Type B pancreatic cell (in vitro differentiated cells): ENCODE results near the gene ABCA10. TPM values are rescaled to one million over a fixed set of nuclear protein-coding genes. Genes with fewer than 3 reads are reported as not detected.
"Not testable (repeated sequence)": the region's sequence is repeated elsewhere in the genome, so short reads cannot be mapped to it uniquely, and the experiment has no call there.

ENCODE experiments used
- DNase-seq: peaks from one replicate; pipeline ENCODE4 v3.0.0; 2021; ENCODE audit warnings: mixed read lengths; ENCODE audit not compliant: unreplicated experiment; ENCODE audit errors: extremely low spot score
- H3K27ac Mint-ChIP-seq: 2 replicates; pipeline ENCODE4 v1.8.0; 2021; ENCODE audit warnings: mild to moderate bottlenecking, mixed read lengths
- H3K27me3 Mint-ChIP-seq: 2 replicates; pipeline ENCODE4 v1.8.0; 2021; ENCODE audit warnings: mixed read lengths
- H3K36me3 Mint-ChIP-seq: 2 replicates; pipeline ENCODE4 v1.8.0; 2021; ENCODE audit warnings: mixed read lengths
- H3K4me1 Mint-ChIP-seq: one replicate; pipeline ENCODE4 v1.8.0; 2021; ENCODE audit warnings: mixed read lengths; ENCODE audit not compliant: unreplicated experiment
- H3K4me3 Mint-ChIP-seq: 2 replicates; pipeline ENCODE4 v1.8.0; 2021; ENCODE audit warnings: mild to moderate bottlenecking, mixed read lengths
- H3K9me3 Mint-ChIP-seq: 2 replicates; pipeline ENCODE4 v1.8.0; 2021; ENCODE audit warnings: mixed read lengths
- total RNA-seq: library from RNA; stranded (reverse); gene quantifications from 2 replicates; pipeline ENCODE4 v1.2.1, GENCODE V29; 2021; ENCODE audit warnings: low replicate concordance
- TF ChIP-seq, protein P1 (sequence below): fragments of 200-600 bp; sonication (generic); conservative IDR thresholded peaks from 2 replicates; pipeline ENCODE4 v1.5.0; 2021; ENCODE audit warnings: antibody characterized with exemption, mild to moderate bottlenecking

The ABCA10 gene
- total RNA-seq, 1 donor from 2014 or later: 1.2 TPM

DNA sequence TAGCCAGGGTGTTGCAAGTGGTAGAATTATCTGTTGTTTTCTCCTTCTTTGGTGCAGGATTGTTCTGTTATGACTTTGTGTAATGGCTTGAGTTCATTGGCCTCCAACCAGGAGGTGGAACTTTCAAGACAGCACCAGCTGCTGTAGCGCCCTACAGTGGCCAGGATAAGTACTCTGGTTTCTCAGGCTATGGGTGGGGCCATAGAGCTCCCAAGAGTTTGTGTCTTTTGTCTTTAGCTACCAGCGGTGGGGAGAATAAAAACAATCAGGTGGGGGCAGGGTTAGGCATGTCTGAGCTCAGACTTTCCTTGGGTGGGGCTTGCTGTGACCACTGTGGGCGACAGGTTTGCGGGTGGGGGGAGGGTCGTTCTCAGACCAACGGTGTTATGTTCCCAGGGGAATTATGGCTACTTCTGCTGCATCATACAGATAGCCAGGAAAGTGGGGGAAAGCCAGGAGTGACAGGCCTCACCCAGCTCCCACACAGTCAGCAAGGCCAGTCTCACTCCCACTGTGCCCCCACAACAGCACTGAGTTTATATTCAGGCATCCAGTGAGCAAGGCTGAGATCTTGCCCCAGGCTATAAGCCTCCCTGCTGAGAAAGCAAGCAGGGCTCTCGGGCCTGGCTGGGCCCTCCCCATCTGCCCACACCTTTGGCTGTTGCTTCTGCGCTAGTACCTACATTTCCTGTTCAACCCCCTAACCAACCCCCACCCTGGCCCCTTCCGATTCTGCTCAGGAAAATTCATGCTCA is 15.4 kb downstream of the ABCA10 start:
- H3K27me3 Mint-ChIP-seq: no peaks in the 10 kb centered on the region
- no peak overlapping the region for H3K4me3 Mint-ChIP-seq
- H3K36me3 Mint-ChIP-seq: no peaks in the 10 kb centered on the region
- H3K27ac Mint-ChIP-seq: no peak overlapping the region
- DNase-seq: no peak
- no peaks in the 10 kb centered on the region for H3K4me1 Mint-ChIP-seq
- peaks cover 4% of the 10 kb centered on the region for H3K9me3 Mint-ChIP-seq
- TF ChIP-seq, protein P1, sequence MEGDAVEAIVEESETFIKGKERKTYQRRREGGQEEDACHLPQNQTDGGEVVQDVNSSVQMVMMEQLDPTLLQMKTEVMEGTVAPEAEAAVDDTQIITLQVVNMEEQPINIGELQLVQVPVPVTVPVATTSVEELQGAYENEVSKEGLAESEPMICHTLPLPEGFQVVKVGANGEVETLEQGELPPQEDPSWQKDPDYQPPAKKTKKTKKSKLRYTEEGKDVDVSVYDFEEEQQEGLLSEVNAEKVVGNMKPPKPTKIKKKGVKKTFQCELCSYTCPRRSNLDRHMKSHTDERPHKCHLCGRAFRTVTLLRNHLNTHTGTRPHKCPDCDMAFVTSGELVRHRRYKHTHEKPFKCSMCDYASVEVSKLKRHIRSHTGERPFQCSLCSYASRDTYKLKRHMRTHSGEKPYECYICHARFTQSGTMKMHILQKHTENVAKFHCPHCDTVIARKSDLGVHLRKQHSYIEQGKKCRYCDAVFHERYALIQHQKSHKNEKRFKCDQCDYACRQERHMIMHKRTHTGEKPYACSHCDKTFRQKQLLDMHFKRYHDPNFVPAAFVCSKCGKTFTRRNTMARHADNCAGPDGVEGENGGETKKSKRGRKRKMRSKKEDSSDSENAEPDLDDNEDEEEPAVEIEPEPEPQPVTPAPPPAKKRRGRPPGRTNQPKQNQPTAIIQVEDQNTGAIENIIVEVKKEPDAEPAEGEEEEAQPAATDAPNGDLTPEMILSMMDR: no peak

DNA sequence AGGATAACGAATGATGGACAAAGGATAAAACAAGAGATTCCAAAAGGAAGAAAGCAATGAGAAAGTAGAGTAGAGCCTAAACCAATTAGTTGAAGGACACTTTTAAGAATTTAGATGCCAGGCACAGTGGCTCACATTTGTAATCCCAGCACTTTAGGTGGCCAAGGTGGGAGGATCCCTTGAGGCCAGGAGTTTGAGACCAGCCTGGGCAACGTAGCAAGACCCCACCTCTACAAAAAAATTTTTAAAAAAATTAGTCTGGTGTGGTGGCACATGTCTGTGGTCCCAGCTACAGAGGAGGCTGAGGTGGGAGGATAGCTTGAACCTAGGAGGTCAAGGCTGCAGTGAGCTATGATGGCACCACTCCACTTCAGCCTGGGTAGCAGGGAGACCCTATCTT is 20.0 kb downstream of the ABCA10 start:
- peaks cover 4% of the 10 kb centered on the region for H3K9me3 Mint-ChIP-seq
- H3K27me3 Mint-ChIP-seq: peaks cover 5% of the 10 kb centered on the region
- H3K4me3 Mint-ChIP-seq: no peak overlapping the region
- TF ChIP-seq, protein P1: no peak
- DNase-seq: no peak
- H3K4me1 Mint-ChIP-seq: no peaks in the 10 kb centered on the region
- H3K36me3 Mint-ChIP-seq: no peaks in the 10 kb centered on the region
- H3K27ac Mint-ChIP-seq: no peak overlapping the region

DNA sequence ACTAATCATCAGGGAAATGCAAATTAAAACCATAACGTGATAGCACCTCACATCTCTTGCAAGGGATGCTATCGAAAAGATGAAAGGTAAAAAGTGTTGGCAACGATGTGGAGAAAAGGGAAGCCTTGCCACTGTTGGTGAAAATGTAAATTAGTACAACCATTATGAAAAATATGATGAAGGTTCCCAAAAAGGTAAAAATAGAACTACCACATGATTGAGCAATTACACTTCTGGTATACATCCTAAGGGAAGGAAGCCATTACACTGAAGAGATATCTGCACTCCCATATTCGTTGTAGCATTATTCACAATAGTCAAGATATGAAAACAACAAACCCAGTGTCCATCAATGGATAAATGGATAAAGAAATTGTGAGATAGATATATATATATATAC is 21.5 kb downstream of the ABCA10 start:
- DNase-seq: no peak
- TF ChIP-seq, protein P1: no peak
- H3K36me3 Mint-ChIP-seq: no peaks in the 10 kb centered on the region
- H3K4me3 Mint-ChIP-seq: no peak overlapping the region
- H3K9me3 Mint-ChIP-seq: peaks cover 4% of the 10 kb centered on the region
- H3K27ac Mint-ChIP-seq: no peak overlapping the region
- H3K4me1 Mint-ChIP-seq: no peaks in the 10 kb centered on the region
- peaks cover 5% of the 10 kb centered on the region for H3K27me3 Mint-ChIP-seq

DNA sequence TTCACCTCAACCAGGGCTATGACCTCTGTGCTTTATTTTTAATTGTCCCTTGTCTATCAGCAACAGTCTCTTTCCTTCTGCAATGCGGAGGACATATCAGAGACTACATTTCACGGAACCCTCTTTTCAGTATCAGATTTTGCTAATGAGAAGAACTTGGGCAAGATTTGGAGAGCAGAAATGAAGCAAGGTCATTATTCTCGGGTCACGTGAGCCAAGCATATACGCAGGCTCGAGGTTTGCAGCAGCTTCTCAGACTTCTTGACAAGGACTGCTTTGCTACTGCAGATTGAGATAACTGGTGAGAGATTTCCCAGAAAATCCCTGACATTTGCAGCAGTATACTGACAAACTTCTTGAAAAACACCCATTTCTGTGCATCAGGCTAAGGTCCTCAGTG is 30.4 kb downstream of the ABCA10 start:
- H3K4me3 Mint-ChIP-seq: no peak overlapping the region
- no peak for DNase-seq
- no peaks in the 10 kb centered on the region for H3K9me3 Mint-ChIP-seq
- TF ChIP-seq, protein P1: no peak
- H3K27ac Mint-ChIP-seq: no peak overlapping the region
- H3K27me3 Mint-ChIP-seq: no peaks in the 10 kb centered on the region
- no peaks in the 10 kb centered on the region for H3K4me1 Mint-ChIP-seq
- H3K36me3 Mint-ChIP-seq: no peaks in the 10 kb centered on the region

DNA sequence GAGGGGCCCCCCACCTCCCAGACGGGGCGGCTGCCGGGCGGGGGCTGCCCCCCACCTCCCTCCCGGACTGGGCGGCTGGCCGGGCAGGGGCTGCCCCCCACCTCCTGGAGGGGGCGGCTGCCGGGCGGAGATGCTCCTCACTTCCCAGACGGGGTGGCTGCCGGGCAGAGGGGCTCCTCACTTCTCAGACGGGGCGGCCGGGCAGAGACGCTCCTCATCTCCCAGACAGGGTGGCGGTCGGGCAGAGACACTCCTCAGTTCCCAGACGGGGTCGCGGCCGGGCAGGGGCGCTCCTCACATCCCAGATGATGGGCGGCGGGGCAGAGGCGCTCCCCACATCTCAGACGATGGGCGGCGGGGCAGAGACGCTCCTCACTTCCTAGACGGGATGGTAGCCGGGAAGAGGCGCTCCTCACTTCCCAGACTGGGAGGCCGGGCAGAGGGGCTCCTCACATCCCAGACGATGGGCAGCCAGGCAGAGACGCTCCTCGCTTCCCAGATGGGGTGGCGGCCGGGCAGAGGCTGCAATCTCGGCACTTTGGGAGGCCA is 32.4 kb downstream of the ABCA10 start:
- not testable (repeated sequence) for H3K9me3 Mint-ChIP-seq, DNase-seq, H3K36me3 Mint-ChIP-seq, H3K4me1 Mint-ChIP-seq, H3K4me3 Mint-ChIP-seq, H3K27ac Mint-ChIP-seq, H3K27me3 Mint-ChIP-seq

DNA sequence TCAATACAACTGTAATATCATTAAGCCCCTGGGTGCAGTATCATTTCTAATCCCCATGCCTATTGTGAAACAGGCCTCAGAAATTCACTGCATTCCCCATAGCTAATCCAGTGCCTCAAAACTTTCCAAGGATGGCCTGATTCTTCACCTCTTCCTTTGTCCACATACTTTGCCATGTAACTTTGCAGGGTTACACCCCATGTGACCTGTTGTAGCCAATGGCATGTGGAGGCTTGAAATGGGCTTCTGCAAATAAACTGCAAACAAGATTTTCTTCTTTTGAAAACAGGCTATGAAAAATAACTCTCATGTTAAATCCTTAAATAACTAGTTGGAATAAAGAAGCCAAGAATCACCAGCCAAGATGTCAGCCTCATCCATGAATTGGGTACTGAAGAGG is 35.9 kb downstream of the ABCA10 start:
- TF ChIP-seq, protein P1: no peak
- no peaks in the 10 kb centered on the region for H3K9me3 Mint-ChIP-seq
- H3K4me3 Mint-ChIP-seq: no peak overlapping the region
- no peaks in the 10 kb centered on the region for H3K36me3 Mint-ChIP-seq
- DNase-seq: no peak
- H3K27ac Mint-ChIP-seq: no peak overlapping the region
- peaks cover 9% of the 10 kb centered on the region for H3K4me1 Mint-ChIP-seq
- no peaks in the 10 kb centered on the region for H3K27me3 Mint-ChIP-seq
